ENCODE measurements around the gene IQGAP1.
"Not testable (repeated sequence)": the region's sequence is repeated elsewhere in the genome, so short reads cannot be mapped to it uniquely, and the experiment has no call there.

IQGAP1 gene

GRCh38 chr15:90493647-90494046 is 105.6 kb downstream of the IQGAP1 start:
- no peak for FAIRE-seq

DNA sequence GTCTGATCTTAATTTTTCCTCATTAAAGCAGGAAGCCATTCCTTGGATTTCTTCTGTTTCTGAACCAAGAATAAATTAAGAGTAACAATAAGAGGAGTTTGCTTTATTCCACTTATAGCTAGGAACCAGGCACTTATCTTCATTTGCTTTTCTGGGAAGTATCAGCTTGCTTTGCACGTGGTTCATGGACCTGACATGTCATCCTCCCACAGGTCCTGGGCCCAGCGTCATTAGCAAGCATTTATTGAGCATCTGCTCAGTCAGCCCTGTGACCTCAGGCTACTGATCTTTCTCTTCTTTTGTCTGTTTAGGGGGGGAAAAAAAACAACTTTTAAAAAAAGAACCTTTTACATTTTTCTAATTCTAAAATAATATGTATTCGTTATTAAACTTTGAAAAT is 107.0 kb downstream of the IQGAP1 start:
- no peak for FAIRE-seq

DNA sequence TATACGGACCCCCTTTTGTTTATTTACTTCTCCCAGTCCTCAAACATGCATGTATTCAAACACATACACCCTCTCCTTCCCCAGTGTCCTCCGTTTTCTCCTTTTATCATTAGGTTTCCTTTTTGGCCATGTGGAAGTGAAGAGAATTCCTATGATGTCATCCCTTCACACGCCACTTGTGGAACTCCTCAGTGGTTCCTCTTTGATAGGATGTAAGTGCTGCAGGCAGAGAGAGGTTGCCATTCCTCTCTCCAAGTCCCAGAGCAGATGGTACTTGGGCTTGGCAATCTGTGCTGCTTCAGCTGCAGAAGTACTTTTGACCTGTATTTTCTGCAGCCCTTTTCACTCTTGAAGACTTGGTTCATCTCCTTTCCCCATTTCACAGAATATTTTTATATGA is 108.7 kb downstream of the IQGAP1 start:
- FAIRE-seq, result no peak

GRCh38 chr15:90497376-90497775 is 109.3 kb downstream of the IQGAP1 start:
- FAIRE-seq, result no peak

- FAIRE-seq, result no peak
Measured at GRCh38 chr15:90497912-90498311, 109.9 kb downstream of the IQGAP1 start.

GRCh38 chr15:90500171-90500570 is 112.1 kb downstream of the IQGAP1 start:
- FAIRE-seq, result no peak

- FAIRE-seq, result no peak
Measured at GRCh38 chr15:90501898-90502297, 113.9 kb downstream of the IQGAP1 start.

DNA sequence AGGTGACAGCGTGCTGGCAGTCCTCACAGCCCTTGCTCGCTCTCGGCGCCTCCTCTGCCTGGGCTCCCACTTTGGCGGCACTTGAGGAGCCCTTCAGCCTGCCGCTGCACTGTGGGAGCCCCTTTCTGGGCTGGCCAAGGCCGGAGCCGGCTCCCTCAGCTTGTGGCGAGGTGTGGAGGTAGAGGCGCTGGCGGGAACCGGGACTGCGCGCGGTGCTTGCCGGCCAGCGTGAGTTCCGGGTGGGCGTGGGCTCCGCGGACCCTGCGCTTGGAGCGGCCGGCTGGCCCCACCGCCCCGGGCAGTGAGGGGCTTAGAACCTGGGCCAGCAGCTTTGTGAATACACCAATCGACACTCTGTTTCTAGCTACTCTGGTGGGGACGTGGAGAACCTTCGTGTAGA is 122.7 kb downstream of the IQGAP1 start:
- FAIRE-seq, result not testable (repeated sequence)

DNA sequence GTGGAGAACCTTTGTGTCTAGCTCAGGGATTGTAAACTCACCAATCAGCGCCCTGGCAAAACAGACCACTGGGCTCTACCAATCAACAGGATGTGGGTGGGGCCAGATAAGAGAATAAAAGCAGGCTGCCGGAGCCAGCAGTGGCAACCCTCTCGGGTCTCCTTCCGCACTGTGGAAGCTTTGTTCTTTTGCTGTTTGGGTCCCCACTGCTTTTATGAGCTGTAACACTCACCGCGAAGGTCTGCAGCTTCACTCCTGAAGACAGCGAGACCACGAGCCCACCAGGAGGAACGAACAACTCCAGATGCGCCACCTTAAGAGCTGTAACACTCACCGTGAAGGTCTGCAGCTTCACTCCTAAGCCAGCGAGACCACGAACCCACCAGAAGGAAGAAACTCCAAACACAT is 123.2 kb downstream of the IQGAP1 start:
- FAIRE-seq, result not testable (repeated sequence)

GRCh38 chr15:90512276-90512675 is 124.2 kb downstream of the IQGAP1 start:
- no peak for FAIRE-seq

DNA sequence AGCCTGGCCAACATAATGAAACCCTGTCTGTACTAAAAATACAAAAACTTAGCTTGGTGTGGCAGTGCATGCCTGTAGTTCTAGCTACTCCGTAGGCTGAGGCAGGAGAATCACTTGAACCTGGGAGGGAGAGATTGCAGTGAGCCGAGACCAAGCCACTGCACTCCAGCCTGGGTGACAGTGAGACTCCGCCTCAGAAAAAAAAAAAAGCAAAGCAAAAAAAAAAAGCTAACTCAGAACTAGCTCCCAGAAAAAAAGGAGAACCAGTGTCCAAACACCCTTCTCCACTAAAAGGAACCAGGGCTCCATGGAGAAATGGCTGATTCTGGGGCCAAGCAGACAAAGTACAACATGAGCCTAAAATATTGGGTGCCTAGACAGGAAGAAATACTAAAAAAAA is 124.9 kb downstream of the IQGAP1 start:
- FAIRE-seq, result no peak

DNA sequence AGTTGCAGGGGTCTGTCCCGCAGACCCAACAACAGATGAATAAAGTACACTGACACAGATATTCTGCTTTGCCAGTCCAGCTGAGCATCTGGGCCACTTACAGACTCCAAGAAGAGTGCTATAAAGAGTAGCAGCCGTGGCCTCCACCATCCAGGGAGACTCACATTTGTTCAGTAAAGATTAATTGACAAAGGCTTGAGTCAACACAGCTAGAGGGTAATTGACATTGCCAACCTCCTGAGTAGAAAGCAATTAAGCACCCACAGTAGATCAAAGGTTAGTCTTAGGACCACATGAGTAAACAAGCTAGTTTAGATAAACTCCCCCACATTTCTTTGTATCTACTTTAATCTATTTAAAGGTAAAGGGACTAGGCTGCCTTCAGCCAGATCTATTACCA is 125.4 kb downstream of the IQGAP1 start:
- no peak for FAIRE-seq

DNA sequence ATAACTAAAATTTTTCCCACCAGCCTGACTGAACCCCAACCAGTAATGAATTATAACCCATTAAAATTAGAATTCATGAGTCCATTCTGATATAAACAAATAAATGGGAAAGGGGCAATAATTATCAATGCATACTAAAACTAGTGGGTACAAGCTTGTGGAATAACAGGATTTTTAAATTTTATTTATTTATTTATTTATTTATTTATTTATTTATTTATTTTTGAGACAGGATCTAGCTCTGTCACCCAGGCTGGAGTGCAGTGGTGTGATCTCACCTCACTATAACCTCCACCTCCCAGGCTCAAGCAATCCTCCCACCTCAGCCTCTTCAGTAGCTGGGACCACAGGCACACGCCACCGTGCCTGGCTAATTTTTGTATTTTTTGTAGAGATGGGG is 125.9 kb downstream of the IQGAP1 start:
- not testable (repeated sequence) for FAIRE-seq

DNA sequence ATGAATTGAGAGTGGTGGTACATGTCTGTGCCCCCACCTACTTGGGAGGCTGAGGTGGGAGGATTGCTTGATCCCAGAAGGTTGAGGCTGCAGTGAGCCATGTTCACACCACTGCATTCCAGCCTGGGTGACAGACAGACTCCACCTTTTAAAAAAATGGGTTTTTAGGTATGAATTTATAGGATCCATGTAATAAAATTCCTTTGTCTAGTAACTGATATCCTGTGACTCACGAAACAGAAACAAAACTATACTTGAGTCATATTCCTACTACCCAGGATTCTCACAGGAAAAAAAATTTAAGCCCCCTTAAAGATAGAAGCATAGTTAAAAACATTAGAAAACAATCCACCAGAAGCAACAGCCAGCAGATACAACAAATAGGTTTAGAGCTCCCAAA is 131.6 kb downstream of the IQGAP1 start:
- no peak for FAIRE-seq

GRCh38 chr15:90520365-90520764 is 132.3 kb downstream of the IQGAP1 start:
- no peak for FAIRE-seq

GRCh38 chr15:90523373-90523772 is 135.3 kb downstream of the IQGAP1 start:
- FAIRE-seq, result no peak

DNA sequence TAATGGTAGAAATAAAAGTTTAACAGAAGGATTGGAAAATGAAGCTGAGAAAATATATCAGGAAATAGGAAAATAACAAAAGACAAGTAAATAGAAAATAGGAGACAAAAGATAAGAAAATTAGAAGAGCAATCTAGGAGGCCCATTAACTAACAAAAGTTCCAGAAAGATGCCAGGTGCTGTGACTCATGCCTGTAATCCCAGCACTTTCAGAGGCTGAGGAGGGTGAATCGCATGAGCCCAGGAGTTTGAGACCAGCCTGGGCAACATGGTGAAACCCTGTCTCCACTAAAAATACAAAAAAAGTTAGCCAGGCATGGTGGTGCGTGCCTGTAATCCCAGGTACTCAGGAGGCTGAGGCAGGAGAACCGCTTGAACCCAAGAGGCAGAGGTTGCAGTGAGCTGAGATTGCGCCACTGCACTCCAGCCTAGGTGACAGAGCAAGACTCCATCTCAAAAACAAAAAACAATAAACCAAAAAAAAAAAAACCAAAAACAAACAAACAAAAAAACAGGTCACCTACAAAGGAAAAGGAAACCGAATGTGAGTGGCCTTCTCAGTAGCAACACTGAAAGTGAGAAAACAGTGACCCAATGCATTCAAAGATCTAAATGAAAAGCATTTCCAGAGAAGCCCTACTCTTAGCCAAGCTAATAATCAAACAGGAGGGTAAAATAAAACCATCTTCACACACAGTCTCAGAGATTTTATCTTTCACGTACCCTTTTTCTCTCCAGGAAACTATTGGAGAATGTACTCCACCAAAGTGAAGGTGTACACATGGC is 136.2 kb downstream of the IQGAP1 start:
- FAIRE-seq, result not testable (repeated sequence)

- no peak for FAIRE-seq
Measured at GRCh38 chr15:90529011-90529370, 140.9 kb downstream of the IQGAP1 start.

- no peak for FAIRE-seq
Measured at GRCh38 chr15:90529371-90530249, 141.6 kb downstream of the IQGAP1 start, which contains the start of gene CRTC3. Gene CRTC3 (plus strand): TSS chr15:90529923. CDS start chr15:90530072, 149 bp downstream.

DNA sequence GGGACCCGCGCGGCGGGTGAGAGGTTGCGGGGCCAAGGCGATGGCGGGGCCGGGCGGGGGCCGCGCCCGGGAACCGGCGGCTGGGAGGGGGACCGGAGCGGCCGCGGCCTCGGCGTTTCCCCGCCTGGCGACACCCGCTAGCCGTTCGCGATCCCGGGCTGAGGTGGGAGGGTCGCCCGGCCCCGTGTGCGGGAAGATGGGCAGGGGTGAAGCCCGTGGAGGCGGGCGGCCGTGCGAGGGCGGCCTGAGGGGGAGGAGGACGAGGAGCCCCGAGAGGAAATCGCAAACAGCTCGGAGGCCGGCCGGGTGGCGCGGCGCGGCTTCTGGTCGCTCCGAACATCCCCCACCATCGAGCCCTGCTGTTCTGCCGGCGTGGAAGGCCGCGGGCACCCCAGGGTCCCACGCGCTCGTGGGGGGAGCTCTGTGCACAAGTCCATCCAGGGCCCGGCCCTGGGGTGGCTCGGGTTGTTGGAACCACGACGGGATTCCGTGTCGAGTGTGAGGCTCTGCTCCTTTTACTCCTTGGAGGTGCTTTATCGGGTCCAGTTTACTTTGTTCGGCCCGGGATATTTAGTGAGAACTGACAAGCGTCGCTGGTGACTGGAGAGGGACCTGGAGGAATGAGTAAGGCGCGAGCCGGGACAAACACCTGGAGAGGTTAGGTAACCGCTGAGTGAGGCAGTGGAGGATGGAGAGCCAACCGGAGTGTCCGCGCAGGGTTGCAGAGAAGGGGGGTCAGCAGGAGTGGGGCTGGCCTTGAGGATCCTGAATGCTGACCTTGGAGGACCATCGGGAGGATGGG is 142.4 kb downstream of the IQGAP1 start:
- FAIRE-seq, result no peak

DNA sequence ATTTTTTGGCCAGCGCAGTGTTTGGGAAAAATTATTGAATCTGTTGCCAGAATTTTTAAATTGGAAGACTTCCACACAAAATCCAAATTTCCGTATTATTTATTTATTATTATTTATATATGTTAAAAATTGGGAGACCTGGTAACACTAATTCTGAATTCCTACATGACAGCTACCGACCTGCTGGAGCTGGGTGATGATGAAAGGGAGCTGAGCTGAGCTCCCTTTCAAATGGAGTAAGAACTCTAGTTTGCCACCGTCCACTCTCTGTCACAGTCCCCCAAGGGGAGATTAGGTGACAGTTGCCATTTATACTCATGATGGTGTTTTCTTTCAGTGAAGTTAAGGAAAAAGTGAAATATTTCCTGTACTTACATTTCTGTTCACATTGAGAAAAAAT is 143.1 kb downstream of the IQGAP1 start:
- FAIRE-seq, result no peak

- no peak for FAIRE-seq
Measured at GRCh38 chr15:90535254-90535653, 147.2 kb downstream of the IQGAP1 start.

GRCh38 chr15:90539789-90540188 is 151.7 kb downstream of the IQGAP1 start:
- no peak for FAIRE-seq
